Keratinocyte (primary cell): Measurements from ENCODE around the gene KLK1. TPM values are rescaled to one million over a fixed set of nuclear protein-coding genes. Genes with fewer than 3 reads are reported as not detected.
"Not testable (repeated sequence)": the region's sequence is repeated elsewhere in the genome, so short reads cannot be mapped to it uniquely, and the experiment has no call there.

Experiments
- DNase-seq: peaks from one replicate; pipeline ENCODE4 v3.0.0-alpha.2; 2011; ENCODE audit warnings: low read depth, missing footprints, low spot score
- FAIRE-seq: peaks from 2 replicates; lab custom pipeline; 2011; peaks lifted over from hg19 to GRCh38; lab: Jason Lieb, UNC
- H2AFZ ChIP-seq: 2 replicates; pipeline ENCODE4 v1.6.0; 2012; ENCODE audit warnings: low read length, control low read depth, inconsistent platforms; ENCODE audit not compliant: control insufficient read depth
- H3K27ac ChIP-seq: 2 replicates; pipeline ENCODE4 v1.5.1; 2011; ENCODE audit warnings: low read length; ENCODE audit not compliant: control insufficient read depth, insufficient read depth
- H3K27me3 ChIP-seq: 3 replicates; pipeline ENCODE4 v1.6.0; 2011; ENCODE audit warnings: low read length; ENCODE audit not compliant: control insufficient read depth, insufficient read depth; ENCODE audit errors: extremely low read depth
- H3K36me3 ChIP-seq, 2 experiments: 2 replicates in 1 of 2; 3 replicates in 1 of 2; pipeline ENCODE4 v1.5.1; 2011; ENCODE audit warnings: low read length in 2 of 2, mild to moderate bottlenecking in 1 of 2; ENCODE audit not compliant: control insufficient read depth in 2 of 2, insufficient read depth in 2 of 2; ENCODE audit errors: extremely low read depth in 1 of 2
- H3K4me1 ChIP-seq: 3 replicates; pipeline ENCODE4 v1.5.1; 2011; ENCODE audit warnings: low read length; ENCODE audit not compliant: control insufficient read depth, insufficient read depth; ENCODE audit errors: extremely low read depth
- H3K4me2 ChIP-seq: 3 replicates; pipeline ENCODE4 v1.6.0; 2011; ENCODE audit warnings: low read depth, low read length; ENCODE audit not compliant: control insufficient read depth, insufficient read depth; ENCODE audit errors: extremely low read depth
- H3K4me3 ChIP-seq, 3 experiments: fragments of 200-600 bp in 1 of 3; sonication (generic) in 1 of 3; 2 replicates in 2 of 3; 3 replicates in 1 of 3; pipeline ENCODE4 v1.5.1; 2011 to 2016; ENCODE audit warnings: low read length in 3 of 3, mild to moderate bottlenecking in 3 of 3, control low read depth in 2 of 3, inconsistent platforms in 1 of 3, low read depth in 1 of 3, mixed read lengths in 1 of 3, mixed run types in 1 of 3, moderate library complexity in 1 of 3; ENCODE audit not compliant: control insufficient read depth in 2 of 3, insufficient read depth in 2 of 3; ENCODE audit errors: extremely low read depth in 1 of 3
- H3K79me2 ChIP-seq: 2 replicates; pipeline ENCODE4 v1.6.0; 2012; ENCODE audit warnings: low read length; ENCODE audit not compliant: control insufficient read depth, insufficient read depth
- H3K9ac ChIP-seq: 3 replicates; pipeline ENCODE4 v1.6.0; 2011; ENCODE audit warnings: low read length; ENCODE audit not compliant: control insufficient read depth, insufficient read depth; ENCODE audit errors: extremely low read depth
- H3K9me1 ChIP-seq: 3 replicates; pipeline ENCODE4 v1.6.0; 2011; ENCODE audit warnings: low read length; ENCODE audit not compliant: control insufficient read depth, insufficient read depth; ENCODE audit errors: extremely low read depth
- H3K9me3 ChIP-seq: 2 replicates; pipeline ENCODE4 v1.5.1; 2012; ENCODE audit warnings: low read depth, low read length; ENCODE audit not compliant: control insufficient read depth
- H4K20me1 ChIP-seq: 3 replicates; pipeline ENCODE4 v1.6.0; 2011; ENCODE audit warnings: low read length; ENCODE audit not compliant: control insufficient read depth, insufficient read depth; ENCODE audit errors: extremely low read depth
- CTCF ChIP-seq, 3 experiments: IDR thresholded peaks in 1 of 3; conservative IDR thresholded peaks in 1 of 3; optimal IDR thresholded peaks in 1 of 3; 2 replicates in 2 of 3; 3 replicates in 1 of 3; pipeline versions ENCODE3 to v1.5.1; 2011; ENCODE audit warnings: low read length in 3 of 3, mild to moderate bottlenecking in 3 of 3, moderate library complexity in 2 of 3, control low read depth in 1 of 3, inconsistent platforms in 1 of 3; ENCODE audit not compliant: insufficient read depth in 2 of 3; ENCODE audit errors: extremely low read depth in 1 of 3
- EZH2 ChIP-seq: IDR thresholded peaks from one replicate; pipeline ENCODE4 v1.6.1; 2012; ENCODE audit warnings: inconsistent platforms, mild to moderate bottlenecking, low read length, moderate library complexity
- dilution Hi-C: fragments of 300-500 bp; cut with MboI; formaldehyde crosslinking; loops from one replicate; pipeline ENCODE4 v1.7.0; 2020; ENCODE audit warnings: low sequenced_read_pairs; ENCODE audit not compliant: extremely low pct_ligation_motif_present
- polyA plus RNA-seq, 5 experiments: library from polyadenylated mRNA; depleted of rRNA in 3 of 5; stranded (reverse) in 3 of 5; stranded (forward) in 1 of 5; unstranded in 1 of 5; fragments of >200 nt; gene quantifications; 1 replicate in 1 of 5; 2 replicates in 3 of 5; 3 replicates in 1 of 5; pipeline versions ENCODE4 v1.2.1 to v1.2.3, GENCODE V29; 2011 to 2012; ENCODE audit warnings: missing spikeins in 2 of 5, low read depth in 1 of 5, low replicate concordance in 1 of 5

The KLK1 gene
- polyA plus RNA-seq, 1 donor (not counting 4 experiments of a cell fraction or from before 2014, with no cell fraction given) = 0.31 TPM

- no peak overlapping the region for H3K9ac ChIP-seq
- dilution Hi-C loops = no loop called here
- no peak overlapping the region for H3K4me3 ChIP-seq
- DNase-seq (no peak), FAIRE-seq (no peak)
- H2AFZ ChIP-seq = no peak overlapping the region
- no peaks in the 10 kb centered on the region for H3K4me1 ChIP-seq
- no peaks in the 10 kb centered on the region for H3K9me1 ChIP-seq
- no peaks in the 10 kb centered on the region for H3K79me2 ChIP-seq
- no peak overlapping the region for H3K27ac ChIP-seq
- TF ChIP-seq EZH2 = no peak
- no peak for TF ChIP-seq CTCF (optimal IDR thresholded peaks at IDR 0.05 in 1 of 3, IDR thresholded peaks at IDR 0.05 in 1 of 3, conservative IDR thresholded peaks at IDR 0.05 in 1 of 3; ENCODE audit: extremely low read depth in 1 of 3, insufficient read depth in 2 of 3, low read length in 3 of 3)
- H3K4me2 ChIP-seq = no peak overlapping the region
- H3K36me3 ChIP-seq = no peaks in the 10 kb centered on the region
- peaks cover 10% of the 10 kb centered on the region for H3K27me3 ChIP-seq
- H3K9me3 ChIP-seq = no peaks in the 10 kb centered on the region
- H4K20me1 ChIP-seq = no peaks in the 10 kb centered on the region
These were observed 51.1 kb downstream of the KLK1 start for GRCh38 chr19:50772476-50772875.

- Histone ChIP-seq H3K4me1 (no peaks in the 10 kb centered on the region), H3K9ac (no peak overlapping the region), H3K27me3 (peaks cover 5% of the 10 kb centered on the region), H2AFZ (no peak overlapping the region), H3K9me3 (no peaks in the 10 kb centered on the region), H3K9me1 (no peaks in the 10 kb centered on the region), H3K36me3 (no peaks in the 10 kb centered on the region), H3K4me3 (no peak overlapping the region), H3K27ac (no peak overlapping the region), H3K79me2 (no peaks in the 10 kb centered on the region), H3K4me2 (no peak overlapping the region), H4K20me1 (no peaks in the 10 kb centered on the region)
- dilution Hi-C loops = no loop called here
- FAIRE-seq (no peak), DNase-seq (no peak)
- TF ChIP-seq CTCF (optimal IDR thresholded peaks at IDR 0.05 in 1 of 3, IDR thresholded peaks at IDR 0.05 in 1 of 3, conservative IDR thresholded peaks at IDR 0.05 in 1 of 3; ENCODE audit: extremely low read depth in 1 of 3, insufficient read depth in 2 of 3, low read length in 3 of 3) (no peak), EZH2 (no peak)
These were observed 52.7 kb downstream of the KLK1 start for GRCh38 chr19:50770888-50771287.

GRCh38 chr19:50770164-50770563, 53.4 kb downstream of the KLK1 start, which contains the start of gene GPR32:
GPR32 (plus strand) TSS chr19:50770464; CDS start chr19:50770601, 137 bp downstream.
- H3K27me3 ChIP-seq, FAIRE-seq, H3K4me3 ChIP-seq, DNase-seq, H3K9ac ChIP-seq, H3K27ac ChIP-seq, H4K20me1 ChIP-seq, H2AFZ ChIP-seq, dilution Hi-C loops, H3K9me1 ChIP-seq, H3K79me2 ChIP-seq, H3K4me2 ChIP-seq, H3K4me1 ChIP-seq, H3K9me3 ChIP-seq, H3K36me3 ChIP-seq: not testable (repeated sequence)
